KMS-11 (cell line): ENCODE results near the gene AKT2.

Source experiments
- H2AFZ ChIP-seq: fragments of 200-600 bp; sonication (generic); 2 replicates; pipeline ENCODE4 v1.6.1; 2016; ENCODE audit warnings: antibody characterized with exemption, mixed run types, low read depth
- H3K27ac ChIP-seq: fragments of 200-600 bp; sonication (generic); 2 replicates; pipeline ENCODE4 v1.6.1; 2016; ENCODE audit warnings: mild to moderate bottlenecking, mixed run types
- H3K27me3 ChIP-seq: fragments of 200-600 bp; sonication (generic); 2 replicates; pipeline ENCODE4 v1.6.1; 2017; ENCODE audit warnings: mild to moderate bottlenecking, low read depth, mixed run types, moderate library complexity; ENCODE audit not compliant: insufficient read depth
- H3K36me3 ChIP-seq: fragments of 200-600 bp; sonication (generic); 2 replicates; pipeline ENCODE4 v1.6.1; 2017; ENCODE audit warnings: mild to moderate bottlenecking, mixed run types; ENCODE audit not compliant: insufficient read depth
- H3K4me1 ChIP-seq: fragments of 200-600 bp; sonication (generic); 2 replicates; pipeline ENCODE4 v1.6.1; 2016; ENCODE audit warnings: mild to moderate bottlenecking, low read depth, mixed run types; ENCODE audit not compliant: poor library complexity, severe bottlenecking
- H3K4me2 ChIP-seq: fragments of 200-600 bp; sonication (generic); 2 replicates; pipeline ENCODE4 v1.7.0; 2016; ENCODE audit warnings: mild to moderate bottlenecking, mixed run types
- H3K4me3 ChIP-seq: fragments of 200-600 bp; sonication (generic); IDR thresholded peaks from 2 replicates; pipeline ENCODE4 v1.6.1; 2017; ENCODE audit warnings: low read depth, low read length, mixed read lengths; ENCODE audit not compliant: insufficient read depth
- H3K79me2 ChIP-seq: fragments of 200-600 bp; sonication (generic); 2 replicates; pipeline ENCODE4 v1.6.1; 2016; ENCODE audit warnings: low read depth, mixed run types; ENCODE audit not compliant: insufficient read depth
- H3K9ac ChIP-seq: fragments of 200-600 bp; sonication (generic); 2 replicates; pipeline ENCODE4 v1.6.1; 2016; ENCODE audit warnings: mild to moderate bottlenecking, mixed run types
- H4K20me1 ChIP-seq: fragments of 200-600 bp; sonication (generic); 2 replicates; pipeline ENCODE4 v1.6.1; 2016; ENCODE audit warnings: mild to moderate bottlenecking, mixed run types; ENCODE audit not compliant: insufficient read depth
- TF ChIP-seq, protein P1 (sequence below): fragments of 200-600 bp; sonication (generic); conservative IDR thresholded peaks from 2 replicates; pipeline ENCODE4 v1.6.1; 2017; ENCODE audit warnings: low read depth, mild to moderate bottlenecking, antibody characterized with exemption, low read length, moderate library complexity, mixed read lengths

The AKT2 gene

DNA sequence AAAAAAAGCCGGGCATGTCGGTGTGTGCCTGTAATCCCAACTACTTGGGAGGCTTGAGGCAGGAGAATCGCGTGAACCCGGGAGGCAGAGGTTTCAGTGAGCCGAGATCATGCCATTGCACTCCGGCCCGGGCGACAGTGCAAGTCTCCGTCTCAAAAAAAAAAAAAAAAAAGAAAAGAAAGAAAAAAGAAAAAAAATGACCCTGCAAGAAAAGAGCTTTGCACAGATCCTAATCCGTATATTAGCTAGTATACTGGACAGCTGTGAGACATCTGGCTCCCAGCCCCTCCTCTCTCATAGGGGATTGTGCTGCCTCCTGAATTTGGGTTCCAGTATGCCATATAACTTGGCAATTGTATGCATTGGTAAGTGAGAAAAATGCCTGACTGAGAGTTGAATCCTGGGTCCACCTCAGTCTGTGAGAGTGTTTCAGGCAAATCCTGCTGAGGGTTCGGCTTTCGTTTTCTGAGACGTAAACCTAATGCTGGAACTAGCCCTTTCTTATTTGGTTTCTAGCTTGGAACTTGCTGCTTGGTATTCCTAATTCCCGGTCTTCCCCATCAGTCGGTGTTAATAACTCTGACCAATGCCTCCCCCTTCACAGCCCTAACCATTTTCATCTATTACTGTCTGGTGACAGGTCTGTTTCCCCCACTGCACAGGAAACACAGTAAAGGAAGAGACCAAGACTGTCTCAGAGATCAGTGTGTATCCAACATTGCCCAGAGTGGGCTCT, 1.3 kb upstream of the AKT2 start:
- peak overlapping the region; percentile 41; the same call in 1 of the 2 replicates for H3K4me2 ChIP-seq
- no peak overlapping the region for H3K27ac ChIP-seq
- H3K27me3 ChIP-seq = no peaks in the 10 kb centered on the region
- H2AFZ ChIP-seq = peak overlapping the region; percentile 84
- H3K9ac ChIP-seq = no peak overlapping the region
- TF ChIP-seq, protein P1, sequence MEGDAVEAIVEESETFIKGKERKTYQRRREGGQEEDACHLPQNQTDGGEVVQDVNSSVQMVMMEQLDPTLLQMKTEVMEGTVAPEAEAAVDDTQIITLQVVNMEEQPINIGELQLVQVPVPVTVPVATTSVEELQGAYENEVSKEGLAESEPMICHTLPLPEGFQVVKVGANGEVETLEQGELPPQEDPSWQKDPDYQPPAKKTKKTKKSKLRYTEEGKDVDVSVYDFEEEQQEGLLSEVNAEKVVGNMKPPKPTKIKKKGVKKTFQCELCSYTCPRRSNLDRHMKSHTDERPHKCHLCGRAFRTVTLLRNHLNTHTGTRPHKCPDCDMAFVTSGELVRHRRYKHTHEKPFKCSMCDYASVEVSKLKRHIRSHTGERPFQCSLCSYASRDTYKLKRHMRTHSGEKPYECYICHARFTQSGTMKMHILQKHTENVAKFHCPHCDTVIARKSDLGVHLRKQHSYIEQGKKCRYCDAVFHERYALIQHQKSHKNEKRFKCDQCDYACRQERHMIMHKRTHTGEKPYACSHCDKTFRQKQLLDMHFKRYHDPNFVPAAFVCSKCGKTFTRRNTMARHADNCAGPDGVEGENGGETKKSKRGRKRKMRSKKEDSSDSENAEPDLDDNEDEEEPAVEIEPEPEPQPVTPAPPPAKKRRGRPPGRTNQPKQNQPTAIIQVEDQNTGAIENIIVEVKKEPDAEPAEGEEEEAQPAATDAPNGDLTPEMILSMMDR = no peak
- H3K4me1 ChIP-seq = peaks cover 21% of the 10 kb centered on the region
- no peak overlapping the region for H3K4me3 ChIP-seq
- peaks cover 34% of the 10 kb centered on the region for H3K79me2 ChIP-seq
- no peaks in the 10 kb centered on the region for H3K36me3 ChIP-seq
- H4K20me1 ChIP-seq = no peaks in the 10 kb centered on the region

DNA sequence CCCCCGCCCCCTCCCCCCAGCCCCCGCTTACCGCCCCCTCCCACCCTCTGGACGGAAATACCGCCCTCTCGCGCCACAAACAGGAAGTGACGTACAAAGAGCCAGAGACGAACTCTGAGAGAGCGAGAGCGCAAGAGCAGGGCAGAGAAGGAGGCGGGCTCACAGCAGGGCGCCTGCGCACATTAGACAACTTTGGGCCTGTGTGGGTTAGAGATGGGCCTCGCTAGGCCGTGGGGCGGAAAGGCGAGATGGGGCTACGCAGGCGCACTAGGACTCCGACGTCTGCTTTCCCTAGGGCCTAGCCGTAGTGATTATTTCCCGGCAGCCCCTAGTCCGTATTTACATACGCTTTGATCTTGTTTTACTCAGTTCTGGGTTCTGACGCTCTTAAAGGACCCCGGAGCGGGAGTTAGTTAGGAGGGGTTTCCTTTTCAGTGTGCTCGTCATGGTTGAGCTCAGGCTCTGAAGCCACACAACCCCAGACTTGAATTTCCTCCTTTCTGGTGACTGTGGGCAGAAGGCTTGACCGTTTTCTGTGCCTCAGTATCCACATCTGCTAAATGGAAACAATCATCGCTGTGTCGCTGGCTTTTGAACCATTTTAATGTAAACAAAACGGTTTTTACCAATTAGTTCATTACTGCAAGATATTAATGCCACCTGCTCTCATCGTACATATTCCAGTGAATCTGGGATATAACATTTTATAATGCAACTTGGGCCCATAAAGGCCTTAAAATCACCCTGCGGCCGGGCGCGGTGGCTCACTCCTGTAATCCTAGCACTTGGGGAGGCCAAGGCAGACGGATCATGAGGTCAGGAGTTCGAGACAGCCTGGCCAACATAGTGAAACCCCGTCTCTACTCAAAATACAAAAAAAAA, 449 bp upstream of the AKT2 start:
- peaks cover 42% of the 10 kb centered on the region for H3K79me2 ChIP-seq
- H4K20me1 ChIP-seq = no peaks in the 10 kb centered on the region
- peak overlapping the region; percentile 70 for H3K27ac ChIP-seq
- no peaks in the 10 kb centered on the region for H3K36me3 ChIP-seq
- no peak overlapping the region for H3K4me3 ChIP-seq
- H3K4me2 ChIP-seq = peak overlapping the region; percentile 41
- peaks cover 21% of the 10 kb centered on the region for H3K4me1 ChIP-seq
- TF ChIP-seq, protein P1 = no peak
- no peaks in the 10 kb centered on the region for H3K27me3 ChIP-seq
- H3K9ac ChIP-seq = peak overlapping the region; percentile 83; the same call in 1 of the 2 replicates
- H2AFZ ChIP-seq = peak overlapping the region; percentile 84

DNA sequence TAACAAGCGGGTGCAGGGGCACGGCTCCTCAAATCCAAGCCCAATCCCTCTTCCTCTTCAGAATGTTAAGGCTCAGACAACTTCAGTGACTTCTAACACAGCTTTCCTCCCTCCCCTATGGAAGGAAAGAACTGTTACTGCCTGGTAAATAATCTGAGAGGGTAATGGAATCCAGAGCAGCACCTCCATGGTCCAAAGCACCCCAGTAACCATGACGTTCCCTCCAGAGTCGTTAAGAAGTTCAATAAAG, 969 bp downstream of the AKT2 start:
- Histone ChIP-seq H3K36me3 (no peaks in the 10 kb centered on the region), H3K9ac (peak overlapping the region; percentile 83; the same call in 1 of the 2 replicates), H2AFZ (0 out of 2 replicates have a peak overlapping the region, but pooled peaks have one; percentile 47), H3K4me2 (peak overlapping the region; percentile 77), H3K27me3 (no peaks in the 10 kb centered on the region), H3K4me3 (no peak overlapping the region), H3K27ac (peak overlapping the region; percentile 75; the same call in 1 of the 2 replicates), H3K79me2 (peaks cover 56% of the 10 kb centered on the region), H3K4me1 (peaks cover 21% of the 10 kb centered on the region), H4K20me1 (no peaks in the 10 kb centered on the region)
- TF ChIP-seq, protein P1 = no peak

DNA sequence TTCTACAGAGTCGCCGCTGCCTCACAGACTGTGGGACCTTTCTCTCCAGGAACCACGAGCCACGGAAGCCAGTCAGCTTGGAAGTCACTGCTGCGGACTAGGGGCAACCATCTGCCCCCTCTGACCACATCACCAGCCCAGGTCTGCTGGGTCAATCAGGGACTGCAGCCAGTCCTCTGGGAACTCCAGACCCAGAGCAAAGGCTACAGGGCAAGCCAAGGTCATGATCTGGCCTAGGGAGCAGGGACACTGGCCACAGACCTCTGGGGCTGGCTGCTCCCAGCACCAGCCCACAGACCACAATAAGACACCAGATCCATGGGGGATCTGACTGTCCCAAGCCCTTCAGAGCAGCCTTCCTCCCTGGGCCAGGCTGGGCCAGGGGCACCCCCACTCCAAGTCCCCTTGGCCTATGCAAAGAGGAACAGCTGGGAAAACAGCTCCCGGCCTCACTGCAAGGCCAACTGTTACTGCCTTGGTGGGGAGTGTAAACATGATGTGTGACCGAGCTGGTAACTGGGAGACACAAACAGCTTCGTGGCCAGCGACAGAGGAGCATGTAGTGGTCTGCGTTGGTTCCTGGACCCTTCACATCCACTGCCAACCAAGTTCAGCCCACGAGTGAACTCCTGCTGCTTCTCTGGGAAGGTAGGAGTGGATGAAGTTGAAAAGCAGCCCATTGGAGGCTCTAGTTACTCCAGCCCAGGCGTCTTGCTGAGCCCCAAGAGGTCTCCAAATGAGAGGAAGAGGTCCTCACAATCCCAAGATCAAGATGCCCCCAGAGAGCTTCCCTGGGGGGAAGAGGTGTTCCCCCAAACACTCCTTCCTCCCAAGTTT, 1.5 kb downstream of the AKT2 start:
- H4K20me1 ChIP-seq = 0 out of 2 replicates have a peak, but pooled peaks cover 3% of the 10 kb centered on the region
- no peaks in the 10 kb centered on the region for H3K27me3 ChIP-seq
- no peak overlapping the region for H3K4me3 ChIP-seq
- no peak overlapping the region for H2AFZ ChIP-seq
- H3K36me3 ChIP-seq = no peaks in the 10 kb centered on the region
- H3K27ac ChIP-seq = peak overlapping the region; percentile 75; the same call in 1 of the 2 replicates
- peaks cover 21% of the 10 kb centered on the region for H3K4me1 ChIP-seq
- H3K79me2 ChIP-seq = peaks cover 61% of the 10 kb centered on the region
- TF ChIP-seq, protein P1 = no peak
- peak overlapping the region; percentile 77 for H3K4me2 ChIP-seq
- H3K9ac ChIP-seq = peak overlapping the region; percentile 83; the same call in 1 of the 2 replicates
